K562 (cell line): Measurements from ENCODE around the gene ZNF462. TPM values are rescaled to one million over a fixed set of nuclear protein-coding genes. Genes with fewer than 3 reads are reported as not detected.

ENCODE experiments used
- ATAC-seq: fragments of 200-7000 bp; cut with Tn5 transposase; 3 replicates; pipeline ENCODE4 v1.9.1; 2020; ENCODE audit warnings: moderate library complexity
- BruUV-seq: library from RNA; stranded (reverse); fragments of 400-500 nt; replicated peaks from 2 replicates; lab custom pipeline; 2021; lab: Mats Ljungman, UMichigan
- CTCF ChIA-PET: fragments of 300-600 bp; formaldehyde crosslinking; extraction: SDS; loops from one replicate; lab custom pipeline; 2021; ENCODE audit warnings: low intra/inter-chr PET ratio; lab: Yijun Ruan, JAX
- POLR2A ChIA-PET: fragments of 300-600, 350-650 bp; sonication (Branson Sonifier 250); formaldehyde crosslinking; extraction: SDS; loops from one replicate; lab custom pipeline; 2021; ENCODE audit warnings: antibody characterized with exemption, inconsistent platforms; lab: Yijun Ruan, JAX
- DNase-seq, 4 experiments: peaks; one replicate each; pipeline versions ENCODE4 v3.0.0 to v3.0.0-alpha.2; 2011 to 2018; ENCODE audit warnings: low spot score in 3 of 4, mixed read lengths in 3 of 4; ENCODE audit errors: extremely low read depth in 1 of 4
- FAIRE-seq: peaks from 2 replicates; lab custom pipeline; 2011; peaks lifted over from hg19 to GRCh38; lab: Jason Lieb, UNC
- H2AFZ ChIP-seq: 2 replicates; pipeline ENCODE4 v1.6.0; 2011; ENCODE audit warnings: low read depth, low read length, control low read depth, inconsistent platforms
- H3K27ac ChIP-seq: fragments of 200-600 bp; 3 replicates; pipeline ENCODE4 v1.8.0; 2011; ENCODE audit warnings: low read depth, mild to moderate bottlenecking, control low read depth, inconsistent platforms, low read length, moderate library complexity, mixed read lengths; ENCODE audit errors: extremely low read depth
- H3K27me3 ChIP-seq, 2 experiments: fragments of 300-600 bp in 1 of 2; 2 replicates in 1 of 2; 3 replicates in 1 of 2; pipeline versions ENCODE4 v1.6.0 to v1.8.0; 2011; ENCODE audit warnings: inconsistent platforms in 2 of 2, low read length in 2 of 2, mild to moderate bottlenecking in 1 of 2, mixed read lengths in 1 of 2, moderate library complexity in 1 of 2; ENCODE audit not compliant: control insufficient read depth in 2 of 2, insufficient read depth in 2 of 2
- H3K36me3 ChIP-seq: fragments of 300-600 bp; 3 replicates; pipeline ENCODE4 v1.8.0; 2011; ENCODE audit warnings: mild to moderate bottlenecking, low read length, inconsistent platforms; ENCODE audit not compliant: control insufficient read depth, insufficient read depth
- H3K4me1 ChIP-seq, 2 experiments: fragments of 200-600 bp in 1 of 2; replicated peaks in 1 of 2; 2 replicates in 1 of 2; 3 replicates in 1 of 2; pipeline versions ENCODE4 v1.5.1 to v1.8.0; 2011; ENCODE audit warnings: inconsistent platforms in 2 of 2, low read length in 2 of 2, mild to moderate bottlenecking in 1 of 2, mixed read lengths in 1 of 2, moderate library complexity in 1 of 2; ENCODE audit not compliant: control insufficient read depth in 2 of 2, insufficient read depth in 2 of 2
- H3K4me2 ChIP-seq: 2 replicates; pipeline ENCODE4 v1.6.1; 2011; ENCODE audit warnings: low read length, control low read depth, inconsistent platforms, mixed read lengths; ENCODE audit not compliant: insufficient read depth
- H3K4me3 ChIP-seq: fragments of 200-600 bp; sonication (generic), shearing (Covaris generic); 2 replicates; pipeline ENCODE4 v1.5.1; 2016; ENCODE audit warnings: control low read depth, inconsistent platforms
- H3K79me2 ChIP-seq: fragments of 200-600 bp; 3 replicates; pipeline ENCODE4 v1.8.0; 2011; ENCODE audit warnings: low read length, inconsistent platforms; ENCODE audit not compliant: control insufficient read depth, insufficient read depth
- H3K9ac ChIP-seq, 2 experiments: 2 replicates each; pipeline versions ENCODE4 v1.6.0 to v1.6.1; 2011; ENCODE audit warnings: low read depth in 2 of 2, low read length in 2 of 2, control low read depth in 1 of 2, inconsistent platforms in 1 of 2, mild to moderate bottlenecking in 1 of 2, mixed read lengths in 1 of 2; ENCODE audit not compliant: insufficient read depth in 1 of 2
- H3K9me1 ChIP-seq: one replicate; pipeline ENCODE4 v1.6.0; 2011; ENCODE audit warnings: inconsistent platforms, mild to moderate bottlenecking, low read length, moderate library complexity; ENCODE audit not compliant: control insufficient read depth, insufficient read depth
- H3K9me3 ChIP-seq: replicated peaks from 2 replicates; pipeline ENCODE4 v1.5.1; 2011; ENCODE audit warnings: low read depth, low read length, inconsistent platforms; ENCODE audit not compliant: control insufficient read depth, insufficient read depth
- H4K20me1 ChIP-seq: replicated peaks from 2 replicates; pipeline ENCODE4 v1.6.1; 2011; ENCODE audit warnings: low read length, inconsistent platforms, mixed read lengths; ENCODE audit not compliant: control insufficient read depth, insufficient read depth
- GATA2 ChIP-seq: sonication (generic); formaldehyde crosslinking; IDR thresholded peaks from 2 replicates; pipeline ENCODE4 v1.4.0; 2020; ENCODE audit warnings: mild to moderate bottlenecking, missing genetic modification reagents
- GTF2F1 ChIP-seq: IDR thresholded peaks from 2 replicates; pipeline ENCODE4 v1.6.1; 2011; ENCODE audit warnings: low read depth, low read length, improper control_type of control experiment
- TAF9B ChIP-seq: fragments of 450-650 bp; IDR thresholded peaks from 2 replicates; pipeline ENCODE4 v1.6.1; 2018; ENCODE audit warnings: mild to moderate bottlenecking; ENCODE audit not compliant: partially characterized antibody
- TGIF2 ChIP-seq: sonication (generic); formaldehyde crosslinking; IDR thresholded peaks from 2 replicates; pipeline ENCODE4 v1.8.1; 2022; ENCODE audit warnings: mild to moderate bottlenecking, missing genetic modification reagents, moderate library complexity
- ZNF717 ChIP-seq: fragments of 250-450 bp; sonication (Bioruptor Pico); IDR thresholded peaks from 2 replicates; pipeline ENCODE4 v1.5.0; 2021
- WGBS: fragments of 100-300 bp; shearing (Covaris generic); methylation state at CpG from one replicate; pipeline ENCODE4 v1.1.6; 2016; ENCODE audit warnings: low coverage, mixed read lengths; ENCODE audit not compliant: insufficient coverage; ENCODE audit errors: missing lambda C conversion rate; 5-methylcytosine and 5-hydroxymethylcytosine counted together
- in situ Hi-C: fragments of 300-500 bp; cut with MboI; formaldehyde crosslinking; loops from 4 replicates; pipeline ENCODE4 v1.15.0; 2018; ENCODE audit warnings: inconsistent platforms, mixed read lengths
- intact Hi-C: fragments of 100-400 bp; cut with micrococcal nuclease; formaldehyde crosslinking; loops from 2 replicates; pipeline ENCODE4 v1.14.2; 2022
- polyA plus RNA-seq, 8 experiments: library from polyadenylated mRNA; depleted of rRNA in 4 of 8; stranded (reverse) in 5 of 8; unstranded in 3 of 8; fragments of >200 nt; fragmentation: Nextera tagmentation in 2 of 8; fragmentation: Illumina TruSeq in 1 of 8; extraction: Ambion mirVana in 2 of 8; extraction: Trizol in 1 of 8; gene quantifications; 2 replicates each; pipeline versions ENCODE4 v1.2.1 to v1.2.3, GENCODE V29; 2011 to 2014; ENCODE audit warnings: inconsistent platforms in 1 of 8, missing spikeins in 1 of 8
- total RNA-seq, 7 experiments: library from RNA; depleted of rRNA in 6 of 7; stranded (reverse); fragments of >200 nt in 6 of 7; fragmentation: Illumina TruSeq in 2 of 7; extraction: Trizol in 2 of 7; gene quantifications; 2 replicates each; pipeline versions ENCODE4 v1.2.1 to v1.2.3, GENCODE V29; 2011 to 2021; ENCODE audit warnings: low replicate concordance in 1 of 7

Gene ZNF462
- total and polyA plus RNA-seq, 9 of the 15 experiments (the other 6 are each of a cell fraction or from before 2014, with no cell fraction given), result 0.20 TPM; not detected in 8

DNA sequence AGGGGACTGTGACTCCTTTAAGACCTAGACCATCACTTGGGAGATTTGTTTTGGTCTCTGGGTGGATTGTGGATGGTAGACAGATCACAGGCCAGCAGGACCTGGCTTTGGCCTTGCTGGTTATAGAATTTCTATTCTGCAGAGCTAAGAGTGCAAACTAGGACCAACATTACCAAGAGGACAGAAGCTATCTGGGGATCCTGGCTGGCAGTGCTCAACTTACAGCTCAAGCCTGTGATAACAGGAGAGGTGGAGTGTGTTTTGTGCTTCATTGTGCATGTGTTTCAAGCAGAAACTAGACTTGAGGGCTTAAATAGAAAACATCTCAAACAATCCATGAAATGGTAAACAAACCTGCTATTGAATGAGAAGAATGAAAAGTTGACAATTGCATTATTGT, 106.7 kb downstream of the ZNF462 start (continued):
- TF ChIP-seq GTF2F1 (no peak), ZNF717 (CRISPR knock-in tag) (no peak)
- TF ChIP-seq, all 486 proteins: peak for 0

DNA sequence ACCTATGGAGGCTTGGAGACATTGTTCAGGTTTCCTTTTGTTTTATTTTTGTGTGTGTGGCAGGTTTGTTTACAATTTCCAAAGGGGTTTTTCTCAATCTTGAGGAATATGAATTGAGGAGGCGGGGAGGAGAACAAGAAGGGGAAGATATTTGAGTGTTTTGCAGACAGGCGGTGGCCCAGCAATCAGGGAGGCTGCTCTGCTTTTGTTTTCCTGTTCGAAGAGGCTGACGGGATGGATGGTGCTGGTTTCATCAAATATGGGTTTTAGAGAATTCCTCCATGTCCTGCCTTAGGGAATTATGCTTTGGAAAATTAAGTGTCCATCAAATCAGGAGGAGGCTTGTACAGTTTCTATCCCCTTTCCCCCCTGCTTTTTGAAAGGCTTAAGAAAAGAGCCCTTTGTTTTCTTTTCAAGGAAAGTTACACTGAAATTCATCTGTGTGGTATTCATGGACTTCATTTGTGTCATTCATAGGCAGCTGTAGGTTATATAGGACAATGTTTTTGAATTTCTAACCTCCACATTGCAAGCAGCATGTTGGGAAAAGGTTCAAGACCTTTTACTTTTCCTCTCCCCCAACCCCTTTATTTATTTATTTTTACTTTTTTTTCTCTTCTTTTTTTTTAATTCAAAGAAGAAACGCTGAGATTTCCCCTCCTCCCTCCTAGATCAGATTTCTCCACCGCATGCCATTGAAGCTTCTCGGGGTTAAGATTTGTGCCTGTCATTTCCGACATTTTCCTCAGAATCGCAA, 107.4 kb downstream of the ZNF462 start:
- WGBS, result 1% methylated on average over 9 of the region's 9 CpGs
- Histone ChIP-seq H3K27me3 (no peaks in the 10 kb centered on the region), H3K4me3 (no peak overlapping the region)

More for the DNA sequence above, 107.4 kb downstream of the ZNF462 start:
- TF ChIP-seq TGIF2 (CRISPR knock-in tag), result no peak
- TF ChIP-seq TAF9B, result no peak
- TF ChIP-seq GATA2, result no peak
- no peak overlapping the region for H3K9ac ChIP-seq
- ChIA-PET POLR2A (interaction anchor here (0.6 kb wide), 1 partner anchor 9 kb away, joined by 6 read pairs; no protein-coding TSS in a partner anchor), CTCF (no interaction called here)
- H3K27ac ChIP-seq, result no peak overlapping the region
- H3K4me1 ChIP-seq, result no peaks in the 10 kb centered on the region
- in situ Hi-C loops, result no loop called here
- FAIRE-seq, result no peak
- no peak for ATAC-seq
- intact Hi-C loops, result no loop called here
- H3K79me2 ChIP-seq, result no peaks in the 10 kb centered on the region
- no peak for DNase-seq
- no peaks in the 10 kb centered on the region for H3K36me3 ChIP-seq
- H2AFZ ChIP-seq, result no peak overlapping the region
- H3K9me3 ChIP-seq, result no peaks in the 10 kb centered on the region; the same call in 1 of the 2 replicates
- no TSS peak for BruUV-seq
- no peaks in the 10 kb centered on the region for H4K20me1 ChIP-seq
- no peaks in the 10 kb centered on the region for H3K9me1 ChIP-seq
- no peak overlapping the region for H3K4me2 ChIP-seq
